Fibroblast of lung (primary cell): ENCODE measurements around the gene SUSD1.

Experiments
- EZH2 ChIP-seq: IDR thresholded peaks from 2 replicates; pipeline ENCODE4 v1.5.1; 2012; ENCODE audit warnings: low read length, control low read depth, mild to moderate bottlenecking; ENCODE audit errors: missing control alignments
- TF ChIP-seq, protein P1 (sequence below), 2 donors: IDR thresholded peaks in 1 of 2; conservative IDR thresholded peaks in 1 of 2; 1 replicate in 1 of 2; 2 replicates in 1 of 2; pipeline ENCODE4 v1.5.1; 2011 to 2012; ENCODE audit warnings: low read length in 2 of 2, control low read depth in 1 of 2, inconsistent platforms in 1 of 2, low read depth in 1 of 2, mild to moderate bottlenecking in 1 of 2

DNA sequence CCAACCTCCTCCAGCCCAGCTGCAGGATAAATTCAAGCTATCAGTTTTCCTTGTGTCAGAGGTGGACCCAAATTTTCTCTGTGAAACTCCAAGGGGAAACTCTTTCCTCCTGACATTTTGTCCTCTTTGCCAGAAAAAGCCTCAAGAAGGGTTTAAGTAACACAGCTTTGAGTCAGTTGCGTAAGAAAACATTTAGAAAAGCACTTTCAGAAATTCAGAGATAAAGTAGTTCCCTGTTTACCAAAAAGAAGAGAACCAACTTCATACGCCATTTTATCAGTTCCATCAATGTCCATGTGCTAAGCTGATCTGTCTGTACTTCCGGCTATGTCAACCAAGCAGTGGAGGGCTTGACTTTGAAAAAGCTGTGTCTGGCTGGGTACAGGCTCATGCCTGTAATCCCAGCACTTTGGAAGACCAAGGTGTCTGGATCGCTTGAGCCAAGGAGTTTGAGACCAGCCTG, 19.9 kb upstream of the SUSD1 start:
- TF ChIP-seq, protein P1, sequence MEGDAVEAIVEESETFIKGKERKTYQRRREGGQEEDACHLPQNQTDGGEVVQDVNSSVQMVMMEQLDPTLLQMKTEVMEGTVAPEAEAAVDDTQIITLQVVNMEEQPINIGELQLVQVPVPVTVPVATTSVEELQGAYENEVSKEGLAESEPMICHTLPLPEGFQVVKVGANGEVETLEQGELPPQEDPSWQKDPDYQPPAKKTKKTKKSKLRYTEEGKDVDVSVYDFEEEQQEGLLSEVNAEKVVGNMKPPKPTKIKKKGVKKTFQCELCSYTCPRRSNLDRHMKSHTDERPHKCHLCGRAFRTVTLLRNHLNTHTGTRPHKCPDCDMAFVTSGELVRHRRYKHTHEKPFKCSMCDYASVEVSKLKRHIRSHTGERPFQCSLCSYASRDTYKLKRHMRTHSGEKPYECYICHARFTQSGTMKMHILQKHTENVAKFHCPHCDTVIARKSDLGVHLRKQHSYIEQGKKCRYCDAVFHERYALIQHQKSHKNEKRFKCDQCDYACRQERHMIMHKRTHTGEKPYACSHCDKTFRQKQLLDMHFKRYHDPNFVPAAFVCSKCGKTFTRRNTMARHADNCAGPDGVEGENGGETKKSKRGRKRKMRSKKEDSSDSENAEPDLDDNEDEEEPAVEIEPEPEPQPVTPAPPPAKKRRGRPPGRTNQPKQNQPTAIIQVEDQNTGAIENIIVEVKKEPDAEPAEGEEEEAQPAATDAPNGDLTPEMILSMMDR (conservative IDR thresholded peaks at IDR 0.05 in 1 of 2, IDR thresholded peaks at IDR 0.05 in 1 of 2; ENCODE audit: low read depth in 1 of 2, low read length in 2 of 2), result no peak
- no peak for TF ChIP-seq EZH2
